Mammary epithelial cell (primary cell): ENCODE results near the gene FSCN2.

Experiments
- CTCF ChIP-seq, 2 donors: IDR thresholded peaks in 1 of 2; conservative IDR thresholded peaks in 1 of 2; 2 replicates each; pipeline ENCODE4 v1.5.1; 2011 to 2012; ENCODE audit warnings: inconsistent platforms in 2 of 2, low read length in 2 of 2, mild to moderate bottlenecking in 2 of 2, control low read depth in 1 of 2, low read depth in 1 of 2; ENCODE audit not compliant: insufficient read depth in 1 of 2; ENCODE audit errors: extremely low read depth in 1 of 2
- EZH2 ChIP-seq: IDR thresholded peaks from 2 replicates; pipeline ENCODE4 v1.6.1; 2012; ENCODE audit warnings: low read length, inconsistent platforms, borderline replicate concordance

- no peak for TF ChIP-seq CTCF (conservative IDR thresholded peaks at IDR 0.05 in 1 of 2, IDR thresholded peaks at IDR 0.05 in 1 of 2; ENCODE audit: extremely low read depth in 1 of 2, insufficient read depth in 1 of 2, low read depth in 1 of 2, low read length in 2 of 2)
- no peak for TF ChIP-seq EZH2
These were observed 17.2 kb downstream of the FSCN2 start for GRCh38 chr17:81545160-81545949.
